Ovary (tissue), 9 donors: ENCODE measurements around the gene EVL. TPM values are rescaled to one million over a fixed set of nuclear protein-coding genes. Genes with fewer than 3 reads are reported as not detected.

Source experiments
- DNase-seq, 5 donors: peaks; one replicate each; pipeline ENCODE4 v3.0.0-alpha.2; 2019 to 2020
- H3K27ac ChIP-seq, 2 donors: fragments of 200-600 bp; one replicate each; pipeline versions ENCODE4 v1.5.1 to v1.8.0; 2019 to 2022
- H3K27me3 ChIP-seq: fragments of 200-600 bp; one replicate; pipeline ENCODE4 v1.8.0; 2022
- H3K36me3 ChIP-seq: fragments of 200-600 bp; sonication (generic); one replicate; pipeline ENCODE4 v1.5.1; 2019
- H3K4me1 ChIP-seq: one replicate; pipeline ENCODE4 v1.8.1; 2013; ENCODE audit warnings: mild to moderate bottlenecking, moderate library complexity; ENCODE audit not compliant: insufficient read depth
- H3K4me3 ChIP-seq: fragments of 200-600 bp; sonication (generic); one replicate; pipeline ENCODE4 v1.5.1; 2017
- H3K9me3 ChIP-seq, 2 donors: fragments of 200-600 bp in 1 of 2; sonication (generic) in 1 of 2; one replicate each; pipeline versions ENCODE4 v1.5.1 to v1.8.1; 2013 to 2019; ENCODE audit warnings: mild to moderate bottlenecking in 1 of 2, moderate library complexity in 1 of 2
- EP300 ChIP-seq: sonication (generic); formaldehyde crosslinking; IDR thresholded peaks from one replicate; pipeline ENCODE4 v1.6.1; 2017; ENCODE audit warnings: antibody characterized with exemption
- POLR2A ChIP-seq: fragments of 450-650 bp; IDR thresholded peaks from one replicate; pipeline ENCODE4 v1.6.1; 2017; ENCODE audit warnings: antibody characterized with exemption, mild to moderate bottlenecking, moderate library complexity
- WGBS, 3 donors: extraction: QIAGEN DNeasy Blood & Tissue Kit in 1 of 3; methylation state at CpG; one replicate each; pipeline versions ENCODE4 v1.1.5 to v1.1.7; 2013 to 2017; 5-methylcytosine and 5-hydroxymethylcytosine counted together
- intact Hi-C, 4 donors: fragments of 100-400 bp; cut with DNase I; formaldehyde crosslinking; loops; one replicate each; pipeline versions ENCODE4 v1.11.0 to v1.15.1; 2022 to 2023
- polyA plus RNA-seq, 2 donors: library from polyadenylated mRNA; stranded (reverse); fragments of 200-250 nt in 1 of 2; fragments of 350-450 nt in 1 of 2; fragmentation: Illumina TruSeq in 1 of 2; extraction: RNeasy Lipid Tissue Mini Kit (QIAGEN cat#74804) in 1 of 2; gene quantifications; one replicate each; pipeline ENCODE4 v1.2.3, GENCODE V29; 2013 to 2014
- total RNA-seq, 7 donors: library from RNA; depleted of rRNA in 2 of 7; stranded (reverse); fragments of >200 nt in 2 of 7; fragmentation: NEBNext Ultra II Directional in 3 of 7; extraction: Animal tissue kit (Norgen Biotek cat#: 25700) in 3 of 7; gene quantifications; one replicate each; pipeline versions ENCODE4 v1.1.0 to v1.2.4, GENCODE V29; 2016 to 2023
- TF ChIP-seq, protein P1 (sequence below), 3 donors: fragments of 450-650 bp in 2 of 3; fragments of 200-600 bp in 1 of 3; IDR thresholded peaks; one replicate each; pipeline versions ENCODE4 v1.5.1 to v1.8.0; 2016 to 2022; ENCODE audit warnings: antibody characterized with exemption in 3 of 3, mild to moderate bottlenecking in 1 of 3
- donor health status: DM: no; HTN: no; CAD: no; lungs with moderate emphysema.
- donor health status: DM: no; HTN: no; CAD: no.
- donor health status: Bipolar disorder and iron deficiency.
- donor health status: DM: yes; HTN: yes; CAD: no.
- donor health status: DM: no; HTN: no; CAD: no.
- donor health status: DM: yes; HTN: yes; CAD: no.

Gene EVL
- total and polyA plus RNA-seq, 9 donors: 41.0 to 105 (median 66.1) TPM

GRCh38 chr14:100052819-100053218, 12.4 kb upstream of the EVL start:
- TF ChIP-seq, protein P1, sequence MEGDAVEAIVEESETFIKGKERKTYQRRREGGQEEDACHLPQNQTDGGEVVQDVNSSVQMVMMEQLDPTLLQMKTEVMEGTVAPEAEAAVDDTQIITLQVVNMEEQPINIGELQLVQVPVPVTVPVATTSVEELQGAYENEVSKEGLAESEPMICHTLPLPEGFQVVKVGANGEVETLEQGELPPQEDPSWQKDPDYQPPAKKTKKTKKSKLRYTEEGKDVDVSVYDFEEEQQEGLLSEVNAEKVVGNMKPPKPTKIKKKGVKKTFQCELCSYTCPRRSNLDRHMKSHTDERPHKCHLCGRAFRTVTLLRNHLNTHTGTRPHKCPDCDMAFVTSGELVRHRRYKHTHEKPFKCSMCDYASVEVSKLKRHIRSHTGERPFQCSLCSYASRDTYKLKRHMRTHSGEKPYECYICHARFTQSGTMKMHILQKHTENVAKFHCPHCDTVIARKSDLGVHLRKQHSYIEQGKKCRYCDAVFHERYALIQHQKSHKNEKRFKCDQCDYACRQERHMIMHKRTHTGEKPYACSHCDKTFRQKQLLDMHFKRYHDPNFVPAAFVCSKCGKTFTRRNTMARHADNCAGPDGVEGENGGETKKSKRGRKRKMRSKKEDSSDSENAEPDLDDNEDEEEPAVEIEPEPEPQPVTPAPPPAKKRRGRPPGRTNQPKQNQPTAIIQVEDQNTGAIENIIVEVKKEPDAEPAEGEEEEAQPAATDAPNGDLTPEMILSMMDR (IDR thresholded peaks at IDR 0.05): no peak
- no peak for TF ChIP-seq EP300
- TF ChIP-seq POLR2A: no peak
- H3K36me3 ChIP-seq: no peaks in the 10 kb centered on the region
- WGBS, 3 donors: 46 to 80% (median 50%) methylated on average over 2 of the region's 2 CpGs
- intact Hi-C loops: loop anchor here in 1 of 4 donors (10.0 kb wide), 1 partner anchor 52 kb away; no protein-coding TSS in a partner anchor
- DNase-seq: no peak
- H3K27ac ChIP-seq: no peak overlapping the region
- no peak overlapping the region for H3K4me3 ChIP-seq
- H3K9me3 ChIP-seq: no peaks in the 10 kb centered on the region
- H3K4me1 ChIP-seq: peaks cover 2% of the 10 kb centered on the region
- H3K27me3 ChIP-seq: no peaks in the 10 kb centered on the region

DNA sequence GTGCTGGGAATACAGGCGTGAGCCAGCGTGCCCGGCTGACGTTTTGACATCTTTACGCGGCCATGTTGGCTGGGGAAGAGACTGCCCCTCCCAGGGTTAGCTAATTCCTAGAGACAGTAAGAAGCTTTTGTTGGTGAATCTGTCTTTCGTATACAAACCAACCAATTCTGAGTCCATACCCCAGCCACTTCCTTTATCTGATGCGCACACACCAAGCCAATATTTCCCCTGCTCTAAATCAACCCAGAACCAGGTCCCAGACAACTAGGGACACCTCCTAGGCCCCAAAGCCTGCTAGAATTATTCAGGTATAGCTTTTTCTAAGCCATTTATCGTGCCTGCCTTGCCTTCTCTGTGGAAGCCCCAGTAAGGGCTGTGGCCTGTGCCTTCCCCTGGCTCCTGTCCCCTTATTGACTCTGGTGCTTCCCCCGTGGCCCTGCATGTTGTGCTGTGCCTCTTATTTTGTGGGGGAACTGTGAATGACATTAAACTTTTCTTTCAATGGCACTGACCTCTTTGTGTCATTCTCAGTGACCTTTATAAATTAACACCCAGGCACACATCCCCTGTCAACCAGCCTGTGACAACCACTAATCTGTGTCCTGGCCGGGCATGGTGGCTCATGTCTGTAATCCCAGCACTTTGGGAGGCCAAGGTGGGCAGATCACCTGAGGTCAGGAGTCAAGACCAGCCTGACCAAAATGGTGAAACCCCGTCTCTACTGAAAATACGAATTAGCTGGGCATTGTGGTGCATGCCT, 10.7 kb upstream of the EVL start:
- H3K9me3 ChIP-seq: no peaks in the 10 kb centered on the region
- no peaks in the 10 kb centered on the region for H3K27me3 ChIP-seq
- H3K36me3 ChIP-seq: no peaks in the 10 kb centered on the region
- no peak overlapping the region for H3K4me3 ChIP-seq
- H3K4me1 ChIP-seq: peaks cover 2% of the 10 kb centered on the region
- no peak for TF ChIP-seq POLR2A
- TF ChIP-seq, protein P1 (IDR thresholded peaks at IDR 0.05): no peak
- TF ChIP-seq EP300: no peak
- no peak for DNase-seq
- intact Hi-C loops: loop anchor here in 2 of 4 donors (5.0 to 10.0 kb wide), 2 partner anchors 50 to 53 kb away; no protein-coding TSS in a partner anchor
- 94 to 96% (median 94%) methylated on average over 13 of the region's 13 CpGs for WGBS, 3 donors
- no peak overlapping the region for H3K27ac ChIP-seq

GRCh38 chr14:100056431-100056830, 8.8 kb upstream of the EVL start:
- TF ChIP-seq POLR2A (no peak), EP300 (no peak)
- TF ChIP-seq, protein P1 (IDR thresholded peaks at IDR 0.05): no peak
- Histone ChIP-seq H3K27ac (no peak overlapping the region), H3K4me1 (peaks cover 2% of the 10 kb centered on the region), H3K4me3 (no peak overlapping the region), H3K9me3 (no peaks in the 10 kb centered on the region), H3K36me3 (no peaks in the 10 kb centered on the region), H3K27me3 (no peaks in the 10 kb centered on the region)
- 51 to 61% (median 54%) methylated on average over 3 of the region's 3 CpGs for WGBS, 3 donors
- intact Hi-C loops: loop anchor here in 2 of 4 donors (5.0 to 10.0 kb wide), 2 partner anchors 48 to 51 kb away; no protein-coding TSS in a partner anchor
- no peak for DNase-seq

DNA sequence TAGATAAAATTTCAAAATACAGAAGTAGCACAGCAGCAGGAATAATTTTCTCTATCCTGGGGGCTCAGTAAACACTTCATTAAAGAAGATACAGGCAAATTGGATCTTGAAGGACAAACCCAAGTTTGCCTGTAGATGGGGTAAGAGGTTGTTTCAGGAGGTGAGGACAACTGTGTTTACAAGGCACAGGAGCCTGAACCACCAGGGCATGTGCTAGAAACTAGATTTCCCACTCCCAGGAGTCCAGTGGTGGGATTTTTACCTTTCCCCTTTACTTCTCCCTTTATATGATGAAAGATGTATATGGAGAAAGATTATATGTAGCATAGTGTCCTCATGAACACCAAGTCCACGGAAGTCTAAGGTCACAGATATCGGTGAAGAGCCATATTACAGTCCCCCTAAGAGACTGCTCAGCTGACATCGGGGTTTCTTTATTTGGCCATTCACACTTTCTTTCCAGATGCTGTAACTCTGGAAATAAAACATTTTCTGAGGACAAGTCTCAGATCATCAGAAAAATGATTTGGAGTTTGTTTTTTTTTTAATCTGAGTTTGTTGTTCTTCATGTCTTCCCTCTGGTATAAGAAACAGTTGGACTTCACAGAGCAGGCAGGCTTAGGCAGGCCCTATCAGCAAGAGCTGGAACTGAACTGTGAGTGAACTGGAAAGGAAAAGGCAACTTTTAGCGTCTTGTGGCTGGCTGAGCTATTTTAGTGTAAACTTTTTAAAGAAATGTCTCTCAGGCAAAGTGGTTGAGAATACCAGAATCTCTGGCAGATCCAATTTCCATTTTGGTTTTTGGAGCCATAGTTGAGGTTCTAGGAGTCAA, 8.0 kb upstream of the EVL start:
- intact Hi-C loops: loop anchor here in 2 of 4 donors (5.0 to 10.0 kb wide), 2 partner anchors 48 to 50 kb away; no protein-coding TSS in a partner anchor
- H3K27ac ChIP-seq: no peak overlapping the region
- peaks cover 2% of the 10 kb centered on the region for H3K4me1 ChIP-seq
- no peak overlapping the region for H3K4me3 ChIP-seq
- no peaks in the 10 kb centered on the region for H3K9me3 ChIP-seq
- H3K36me3 ChIP-seq: no peaks in the 10 kb centered on the region
- no peaks in the 10 kb centered on the region for H3K27me3 ChIP-seq
- DNase-seq: no peak
- WGBS, 3 donors: 47 to 66% (median 49%) methylated on average over 4 of the region's 4 CpGs
- TF ChIP-seq, protein P1 (IDR thresholded peaks at IDR 0.05): peak in 2 of 3 donors; percentile 11 to 14
- TF ChIP-seq POLR2A (no peak), EP300 (no peak)
